Measurements from ENCODE around the gene FLCN.

The FLCN gene

DNA sequence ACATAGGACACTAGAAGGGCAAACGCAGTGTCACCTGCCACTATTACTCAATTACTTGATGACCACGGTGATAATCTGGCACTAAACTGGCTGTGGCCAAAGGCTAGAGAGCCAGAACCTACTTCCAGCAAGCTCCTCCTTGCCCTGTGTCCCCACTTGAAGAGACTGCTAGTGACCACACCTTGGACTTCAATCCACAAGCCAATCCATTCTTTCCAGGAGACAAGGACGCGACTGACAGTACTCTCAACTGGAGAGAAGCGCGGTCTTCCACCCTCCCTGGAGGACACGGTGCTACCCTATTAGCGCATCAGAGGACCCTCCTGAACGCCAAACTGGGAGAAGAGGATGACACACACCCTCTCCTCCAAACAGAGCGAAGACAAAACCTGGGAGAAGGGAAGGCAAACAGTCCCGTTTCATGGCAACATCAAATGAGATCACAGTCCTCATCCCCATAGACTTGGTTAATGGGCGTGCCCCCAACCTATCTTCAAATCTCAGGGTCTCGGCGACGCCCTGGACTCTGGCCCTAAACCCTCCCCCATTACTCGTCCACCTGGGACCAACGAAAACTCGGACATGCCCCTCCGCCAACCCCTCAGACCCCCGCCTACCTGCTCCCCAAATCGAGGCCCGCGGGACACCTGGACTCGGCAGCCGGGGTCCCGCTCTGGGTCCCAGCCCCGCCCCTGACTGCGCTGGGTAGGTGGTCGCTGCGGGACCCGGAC, 508 bp downstream of the FLCN start:
- peak; percentile 26 for DNase-seq (ENCODE audit: low read depth)
- peak overlapping the region; percentile 99 for H3K4me3 ChIP-seq (replicated peaks; ENCODE audit: low read depth, low read length)
- no peak for TF ChIP-seq CTCF (IDR thresholded peaks at IDR 0.05; ENCODE audit: low read length, missing control alignments)

GRCh38 chr17:17235212-17236174, 1.5 kb downstream of the FLCN start:
- peak overlapping the region; percentile 99 for H3K4me3 ChIP-seq (replicated peaks; ENCODE audit: low read depth, low read length)
- DNase-seq (ENCODE audit: low read depth): peak; percentile 11
- no peak for TF ChIP-seq CTCF (IDR thresholded peaks at IDR 0.05; ENCODE audit: low read length, missing control alignments)

DNA sequence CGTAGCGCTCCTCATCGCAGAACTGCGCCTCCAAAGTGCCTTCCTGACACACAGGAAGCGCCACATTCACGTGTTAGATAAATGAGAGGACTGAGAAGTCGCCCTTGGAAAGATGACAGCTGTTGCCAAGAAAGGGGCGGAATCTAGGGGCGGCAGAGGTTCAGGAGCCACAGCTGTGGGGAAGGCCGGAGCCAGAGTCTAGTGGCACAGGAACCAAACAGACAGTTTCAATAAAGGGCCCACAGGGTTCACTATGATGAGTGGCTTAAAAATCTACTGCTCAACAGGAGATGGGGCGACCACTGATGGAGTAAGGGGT, 4.7 kb downstream of the FLCN start:
- H3K4me3 ChIP-seq (replicated peaks; ENCODE audit: low read depth, low read length): no peak overlapping the region
- no peak for TF ChIP-seq CTCF (IDR thresholded peaks at IDR 0.05; ENCODE audit: low read length, missing control alignments)
- DNase-seq (ENCODE audit: low read depth): no peak

- no peak for TF ChIP-seq CTCF (IDR thresholded peaks at IDR 0.05; ENCODE audit: low read length, missing control alignments)
- DNase-seq (ENCODE audit: low read depth): no peak
- H3K4me3 ChIP-seq (replicated peaks; ENCODE audit: low read depth, low read length): no peak overlapping the region
Measured at GRCh38 chr17:17231621-17232302, 5.2 kb downstream of the FLCN start.

- no peak for TF ChIP-seq CTCF (IDR thresholded peaks at IDR 0.05; ENCODE audit: low read length, missing control alignments)
- no peak for DNase-seq (ENCODE audit: low read depth)
- H3K4me3 ChIP-seq (replicated peaks; ENCODE audit: low read depth, low read length): no peak overlapping the region
Measured at GRCh38 chr17:17229416-17230384, 7.3 kb downstream of the FLCN start.
